Vagina (tissue), 2 donors: ENCODE results near the gene ZNF385B. TPM values are rescaled to one million over a fixed set of nuclear protein-coding genes. Genes with fewer than 3 reads are reported as not detected.
A peak's percentile ranks its signal among the peaks of the same experiment; 100 is the strongest.

Experiments used
- DNase-seq, 2 donors: peaks; one replicate each; pipeline ENCODE4 v3.0.0-alpha.2; 2017; ENCODE audit errors: extremely low spot score in 2 of 2
- H3K27ac ChIP-seq: fragments of 200-600 bp; sonication (generic); one replicate; pipeline ENCODE4 v1.5.1; 2019
- H3K27me3 ChIP-seq: fragments of 200-600 bp; sonication (generic); one replicate; pipeline ENCODE4 v1.5.1; 2019
- H3K36me3 ChIP-seq, 2 donors: fragments of 200-600 bp; sonication (generic); one replicate each; pipeline ENCODE4 v1.5.1; 2017 to 2019
- H3K4me1 ChIP-seq: fragments of 200-600 bp; sonication (generic); one replicate; pipeline ENCODE4 v1.5.1; 2019
- H3K4me3 ChIP-seq, 2 donors: fragments of 200-600 bp; sonication (generic); 1 replicate in 1 of 2; 2 replicates in 1 of 2; pipeline ENCODE4 v1.5.1; 2016 to 2019
- H3K9me3 ChIP-seq: fragments of 200-600 bp; sonication (generic); one replicate; pipeline ENCODE4 v1.5.1; 2019
- POLR2A ChIP-seq, 2 donors: fragments of 450-650 bp; IDR thresholded peaks; one replicate each; pipeline ENCODE4 v1.6.1; 2017; ENCODE audit warnings: antibody characterized with exemption in 2 of 2, mild to moderate bottlenecking in 2 of 2, moderate library complexity in 2 of 2
- POLR2AphosphoS5 ChIP-seq, 2 donors: sonication (generic); formaldehyde crosslinking; IDR thresholded peaks; one replicate each; pipeline ENCODE4 v1.9.0; 2017; ENCODE audit warnings: antibody characterized with exemption in 2 of 2, mild to moderate bottlenecking in 2 of 2, low read depth in 1 of 2; ENCODE audit not compliant: insufficient read depth in 1 of 2
- intact Hi-C: fragments of 100-400 bp; cut with DNase I; formaldehyde crosslinking; loops from one replicate; pipeline ENCODE4 v1.15.1; 2023
- total RNA-seq: library from RNA; depleted of rRNA; stranded (reverse); fragments of >200 nt; gene quantifications from one replicate; pipeline ENCODE4 v1.2.3, GENCODE V29; 2016
- TF ChIP-seq, protein P1 (sequence below), 3 experiments: fragments of 450-650 bp in 2 of 3; fragments of 200-600 bp in 1 of 3; sonication (generic) in 1 of 3; IDR thresholded peaks; one replicate each; pipeline ENCODE4 v1.5.1; 2017 to 2019; ENCODE audit warnings: antibody characterized with exemption in 3 of 3, mild to moderate bottlenecking in 2 of 3, moderate library complexity in 2 of 3

The ZNF385B gene
- total RNA-seq, 1 donor from 2014 or later, result 11.5 TPM

GRCh38 chr2:179429060-179429471, 432.3 kb downstream of the ZNF385B start:
- TF ChIP-seq, protein P1, sequence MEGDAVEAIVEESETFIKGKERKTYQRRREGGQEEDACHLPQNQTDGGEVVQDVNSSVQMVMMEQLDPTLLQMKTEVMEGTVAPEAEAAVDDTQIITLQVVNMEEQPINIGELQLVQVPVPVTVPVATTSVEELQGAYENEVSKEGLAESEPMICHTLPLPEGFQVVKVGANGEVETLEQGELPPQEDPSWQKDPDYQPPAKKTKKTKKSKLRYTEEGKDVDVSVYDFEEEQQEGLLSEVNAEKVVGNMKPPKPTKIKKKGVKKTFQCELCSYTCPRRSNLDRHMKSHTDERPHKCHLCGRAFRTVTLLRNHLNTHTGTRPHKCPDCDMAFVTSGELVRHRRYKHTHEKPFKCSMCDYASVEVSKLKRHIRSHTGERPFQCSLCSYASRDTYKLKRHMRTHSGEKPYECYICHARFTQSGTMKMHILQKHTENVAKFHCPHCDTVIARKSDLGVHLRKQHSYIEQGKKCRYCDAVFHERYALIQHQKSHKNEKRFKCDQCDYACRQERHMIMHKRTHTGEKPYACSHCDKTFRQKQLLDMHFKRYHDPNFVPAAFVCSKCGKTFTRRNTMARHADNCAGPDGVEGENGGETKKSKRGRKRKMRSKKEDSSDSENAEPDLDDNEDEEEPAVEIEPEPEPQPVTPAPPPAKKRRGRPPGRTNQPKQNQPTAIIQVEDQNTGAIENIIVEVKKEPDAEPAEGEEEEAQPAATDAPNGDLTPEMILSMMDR (IDR thresholded peaks at IDR 0.05), result no peak
- no peak for TF ChIP-seq POLR2AphosphoS5 (IDR thresholded peaks at IDR 0.05; ENCODE audit: insufficient read depth in 1 of 2, low read depth in 1 of 2)
- TF ChIP-seq POLR2A (IDR thresholded peaks at IDR 0.05), result no peak
- peak overlapping the region in 1 of 2 donors; percentile 9 for H3K4me3 ChIP-seq
- no peak for DNase-seq

DNA sequence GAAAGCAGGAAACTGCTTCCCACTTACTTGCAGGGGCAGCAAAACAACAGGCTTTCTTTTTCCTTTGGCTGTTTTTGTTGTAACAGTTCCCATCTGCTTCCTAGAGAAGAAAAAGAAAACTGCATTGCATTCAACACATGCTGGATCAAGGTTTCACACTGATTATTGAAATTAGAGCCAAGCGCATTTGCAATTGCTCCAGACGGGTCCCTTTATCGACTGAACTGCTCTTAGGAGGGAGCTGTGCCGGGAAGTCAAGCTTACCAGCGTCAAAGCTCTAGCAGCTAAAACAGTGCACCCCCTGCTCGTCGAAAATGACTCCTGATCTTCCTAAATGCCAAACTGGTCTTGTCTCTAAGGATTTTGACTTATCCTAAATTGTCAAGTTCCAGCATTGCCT, 432.8 kb downstream of the ZNF385B start:
- intact Hi-C loops, result loop anchor here (5.0 kb wide), 1 partner anchor 324 kb away; no protein-coding TSS in a partner anchor
- Histone ChIP-seq H3K9me3 (no peaks in the 10 kb centered on the region), H3K36me3 (no peaks in the 10 kb centered on the region), H3K27ac (no peak overlapping the region), H3K27me3 (no peaks in the 10 kb centered on the region), H3K4me1 (peaks cover 11% of the 10 kb centered on the region), H3K4me3 (no peak overlapping the region)
- TF ChIP-seq POLR2AphosphoS5 (IDR thresholded peaks at IDR 0.05; ENCODE audit: insufficient read depth in 1 of 2, low read depth in 1 of 2) (no peak), POLR2A (IDR thresholded peaks at IDR 0.05) (no peak)
- TF ChIP-seq, protein P1 (IDR thresholded peaks at IDR 0.05), result no peak
- no peak for DNase-seq

More at GRCh38 chr2:179429060-179429471, 432.3 kb downstream of the ZNF385B start:
- Histone ChIP-seq H3K27ac (no peak overlapping the region), H3K9me3 (no peaks in the 10 kb centered on the region), H3K36me3 (no peaks in the 10 kb centered on the region), H3K4me1 (peaks cover 11% of the 10 kb centered on the region), H3K27me3 (no peaks in the 10 kb centered on the region)
- intact Hi-C loops, result loop anchor here (5.0 kb wide), 1 partner anchor 323 kb away; no protein-coding TSS in a partner anchor

DNA sequence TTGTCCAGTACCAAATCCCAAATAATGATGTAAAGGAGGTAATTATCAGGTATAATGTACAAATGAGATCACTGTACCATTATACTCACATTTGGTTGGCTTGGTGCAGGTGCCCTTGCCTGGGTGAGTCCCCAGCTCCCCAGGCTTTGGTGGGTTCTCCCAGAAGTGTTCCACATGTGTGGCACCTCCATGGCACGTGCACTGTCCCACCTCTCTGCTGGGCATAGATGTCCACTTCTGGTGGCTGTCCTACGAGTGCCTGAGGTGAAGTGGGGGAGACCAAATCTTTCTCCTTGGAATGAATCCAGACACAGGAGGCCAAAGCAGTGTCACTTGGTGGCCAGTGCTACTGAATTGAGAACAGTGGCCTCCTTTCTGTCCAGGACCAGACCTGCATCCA, 434.3 kb downstream of the ZNF385B start:
- no peak overlapping the region for H3K27ac ChIP-seq
- no peaks in the 10 kb centered on the region for H3K36me3 ChIP-seq
- H3K4me3 ChIP-seq, result no peak overlapping the region
- H3K4me1 ChIP-seq, result peaks cover 11% of the 10 kb centered on the region
- no peaks in the 10 kb centered on the region for H3K27me3 ChIP-seq
- DNase-seq, result no peak
- TF ChIP-seq POLR2AphosphoS5 (IDR thresholded peaks at IDR 0.05; ENCODE audit: insufficient read depth in 1 of 2, low read depth in 1 of 2) (no peak), POLR2A (IDR thresholded peaks at IDR 0.05) (no peak)
- TF ChIP-seq, protein P1 (IDR thresholded peaks at IDR 0.05), result no peak
- intact Hi-C loops, result loop anchor here (5.0 kb wide), 1 partner anchor 325 kb away; no protein-coding TSS in a partner anchor
- no peaks in the 10 kb centered on the region for H3K9me3 ChIP-seq

- Histone ChIP-seq H3K4me1 (peaks cover 9% of the 10 kb centered on the region), H3K36me3 (no peaks in the 10 kb centered on the region), H3K27me3 (no peaks in the 10 kb centered on the region), H3K9me3 (no peaks in the 10 kb centered on the region), H3K27ac (no peak overlapping the region), H3K4me3 (no peak overlapping the region)
- TF ChIP-seq, protein P1 (IDR thresholded peaks at IDR 0.05), result no peak
- intact Hi-C loops, result no loop called here
- DNase-seq, result no peak
Measured at GRCh38 chr2:179424571-179424970, 436.8 kb downstream of the ZNF385B start.

- H3K36me3 ChIP-seq, result no peaks in the 10 kb centered on the region
- H3K4me3 ChIP-seq, result no peak overlapping the region
- no peaks in the 10 kb centered on the region for H3K9me3 ChIP-seq
- H3K4me1 ChIP-seq, result no peaks in the 10 kb centered on the region
- TF ChIP-seq POLR2AphosphoS5 (IDR thresholded peaks at IDR 0.05; ENCODE audit: insufficient read depth in 1 of 2, low read depth in 1 of 2), result no peak
- TF ChIP-seq, protein P1 (IDR thresholded peaks at IDR 0.05), result peak in 2 of 3 experiments; percentile 44 to 51
- H3K27me3 ChIP-seq, result no peaks in the 10 kb centered on the region
- H3K27ac ChIP-seq, result no peak overlapping the region
- DNase-seq, result no peak
- intact Hi-C loops, result no loop called here
Measured at GRCh38 chr2:179422037-179422643, 439.3 kb downstream of the ZNF385B start.
